HG03064 (cell line): ENCODE results near the gene AHNAK2.

Experiments used
- ATAC-seq: cut with Tn5 transposase; IDR thresholded peaks from one replicate; pipeline ENCODE4 v1.9.1; 2021; ENCODE audit warnings: low read depth; ENCODE audit not compliant: unreplicated experiment

AHNAK2 gene

DNA sequence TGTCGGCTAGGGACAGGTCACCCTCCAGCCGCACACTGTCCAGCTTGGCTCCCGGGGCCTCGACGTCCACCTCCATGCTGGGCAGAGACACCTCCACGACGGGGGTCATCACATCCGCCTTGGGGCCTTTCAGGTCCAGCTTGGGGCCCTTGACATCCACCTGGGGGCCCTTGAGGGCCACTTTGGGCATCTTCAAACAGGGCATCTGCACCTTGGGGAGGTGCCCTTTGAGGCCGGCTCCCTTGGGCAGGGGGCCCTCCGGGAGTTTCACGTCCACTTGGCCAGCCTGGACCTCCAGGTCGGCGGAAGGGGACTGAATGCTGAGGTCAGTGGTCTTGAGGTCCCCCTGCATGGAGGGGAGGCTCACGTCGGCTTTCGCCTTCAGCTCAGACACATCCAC lies 35.6 kb downstream of the AHNAK2 start:
- no peak for ATAC-seq

GRCh38 chr14:104941508-104942365 lies 36.4 kb downstream of the AHNAK2 start:
- ATAC-seq, result no peak

DNA sequence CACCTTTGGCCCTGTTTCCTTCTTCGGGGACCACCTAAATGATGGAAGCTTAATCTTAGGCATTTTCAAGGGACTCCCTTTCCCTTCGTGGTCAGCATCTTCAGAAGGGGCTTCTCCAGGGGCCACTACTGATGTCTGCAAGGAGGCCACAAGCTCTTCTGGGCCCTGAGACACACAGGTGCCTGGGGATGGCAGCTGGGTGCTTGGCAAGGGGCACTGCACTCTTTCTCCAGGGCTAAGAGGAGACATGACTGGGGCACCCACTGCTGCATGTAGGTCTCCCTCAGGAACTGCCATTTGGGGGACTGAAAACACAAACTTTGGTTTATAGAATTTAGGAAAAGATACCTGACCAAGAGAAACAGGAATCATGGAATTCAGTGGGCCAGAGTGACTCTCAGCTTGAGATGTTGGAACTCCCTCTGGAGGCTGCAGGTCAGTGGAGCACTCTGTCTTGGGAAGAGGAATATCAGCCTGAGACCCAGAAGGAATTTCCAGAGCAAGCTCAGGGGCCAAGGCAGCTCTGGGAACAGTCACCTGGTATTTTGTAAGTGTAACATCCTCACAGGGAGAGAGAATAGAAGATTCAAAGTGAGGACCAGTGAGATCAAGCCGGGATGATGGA lies 37.5 kb downstream of the AHNAK2 start:
- ATAC-seq, result no peak

- ATAC-seq, result no peak
Measured at GRCh38 chr14:104939666-104940410, 38.3 kb downstream of the AHNAK2 start.

- no peak for ATAC-seq
Measured at GRCh38 chr14:104938960-104939359, 39.2 kb downstream of the AHNAK2 start.

- ATAC-seq, result no peak
Measured at GRCh38 chr14:104938436-104938835, 39.7 kb downstream of the AHNAK2 start.

- ATAC-seq, result no peak
Measured at GRCh38 chr14:104937694-104938365, 40.3 kb downstream of the AHNAK2 start.

- ATAC-seq, result no peak
Measured at GRCh38 chr14:104937161-104937560, 41.0 kb downstream of the AHNAK2 start.

DNA sequence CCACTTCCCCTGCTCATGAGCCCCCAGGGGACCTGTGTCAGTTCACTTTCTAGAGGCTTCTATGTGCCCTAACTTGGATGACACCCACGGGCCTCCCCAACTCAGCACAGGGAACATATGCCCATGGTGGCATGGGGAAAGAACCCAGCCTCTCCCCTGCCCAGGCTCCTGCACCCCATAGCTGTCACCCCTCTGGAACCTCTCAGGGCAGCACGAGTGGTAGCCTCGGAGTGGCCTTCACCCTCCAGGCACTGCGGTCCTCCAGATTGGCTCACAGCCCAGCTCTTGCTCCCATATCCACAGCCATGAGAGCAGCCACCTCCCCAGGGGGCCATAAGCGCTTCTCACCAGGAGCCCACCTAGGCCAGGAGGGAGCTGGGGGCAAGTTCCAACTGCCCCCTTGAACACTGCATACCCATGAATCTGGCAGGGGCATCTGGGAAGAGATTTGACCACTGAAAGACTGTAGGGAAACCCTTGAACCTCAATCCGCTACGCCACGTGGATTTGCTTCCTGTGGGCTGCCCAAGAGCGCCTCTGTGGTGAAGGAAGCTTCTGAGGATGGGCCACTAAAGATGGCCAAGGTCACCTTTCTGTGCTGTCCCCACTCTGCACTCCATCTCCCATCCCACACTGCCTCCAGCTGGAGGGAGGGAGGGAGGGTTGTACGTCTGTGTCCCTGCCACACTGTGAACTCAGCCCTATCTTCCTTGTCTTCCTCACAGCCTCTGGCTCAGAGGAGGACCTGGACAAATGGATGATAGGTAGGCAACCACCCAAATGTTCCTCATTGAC lies 41.6 kb downstream of the AHNAK2 start:
- no peak for ATAC-seq

- no peak for ATAC-seq
Measured at GRCh38 chr14:104935955-104936354, 42.2 kb downstream of the AHNAK2 start.

DNA sequence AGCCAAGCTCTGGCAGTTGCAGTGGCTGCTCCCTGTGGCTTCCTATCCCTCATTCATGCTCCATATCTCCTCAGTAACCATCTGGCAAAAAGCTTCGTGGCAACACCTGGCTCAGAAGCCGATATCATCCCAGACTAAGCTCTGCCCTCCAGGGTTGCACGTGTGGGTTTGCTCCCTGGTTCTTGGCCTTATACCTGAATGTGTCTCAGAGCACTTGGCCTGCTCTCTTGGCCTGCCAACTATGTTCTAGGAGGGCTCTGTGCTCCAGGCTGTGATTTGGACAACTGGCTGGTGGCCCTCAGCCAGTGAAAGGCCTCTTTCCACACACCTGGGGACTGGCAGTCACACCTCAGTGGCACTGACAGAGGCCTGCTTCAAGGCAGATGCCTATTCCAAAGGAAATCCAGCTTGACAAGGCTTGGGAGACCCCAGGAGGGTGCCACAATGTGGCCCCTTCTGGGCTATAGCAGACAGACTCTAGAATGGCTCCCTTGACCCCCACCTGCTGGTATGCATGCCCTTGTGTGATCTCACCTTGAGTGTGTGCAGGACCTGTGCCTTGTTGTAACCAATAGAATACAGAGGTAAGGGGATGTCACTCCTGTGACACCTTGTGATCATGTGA lies 43.0 kb downstream of the AHNAK2 start:
- ATAC-seq, result no peak

DNA sequence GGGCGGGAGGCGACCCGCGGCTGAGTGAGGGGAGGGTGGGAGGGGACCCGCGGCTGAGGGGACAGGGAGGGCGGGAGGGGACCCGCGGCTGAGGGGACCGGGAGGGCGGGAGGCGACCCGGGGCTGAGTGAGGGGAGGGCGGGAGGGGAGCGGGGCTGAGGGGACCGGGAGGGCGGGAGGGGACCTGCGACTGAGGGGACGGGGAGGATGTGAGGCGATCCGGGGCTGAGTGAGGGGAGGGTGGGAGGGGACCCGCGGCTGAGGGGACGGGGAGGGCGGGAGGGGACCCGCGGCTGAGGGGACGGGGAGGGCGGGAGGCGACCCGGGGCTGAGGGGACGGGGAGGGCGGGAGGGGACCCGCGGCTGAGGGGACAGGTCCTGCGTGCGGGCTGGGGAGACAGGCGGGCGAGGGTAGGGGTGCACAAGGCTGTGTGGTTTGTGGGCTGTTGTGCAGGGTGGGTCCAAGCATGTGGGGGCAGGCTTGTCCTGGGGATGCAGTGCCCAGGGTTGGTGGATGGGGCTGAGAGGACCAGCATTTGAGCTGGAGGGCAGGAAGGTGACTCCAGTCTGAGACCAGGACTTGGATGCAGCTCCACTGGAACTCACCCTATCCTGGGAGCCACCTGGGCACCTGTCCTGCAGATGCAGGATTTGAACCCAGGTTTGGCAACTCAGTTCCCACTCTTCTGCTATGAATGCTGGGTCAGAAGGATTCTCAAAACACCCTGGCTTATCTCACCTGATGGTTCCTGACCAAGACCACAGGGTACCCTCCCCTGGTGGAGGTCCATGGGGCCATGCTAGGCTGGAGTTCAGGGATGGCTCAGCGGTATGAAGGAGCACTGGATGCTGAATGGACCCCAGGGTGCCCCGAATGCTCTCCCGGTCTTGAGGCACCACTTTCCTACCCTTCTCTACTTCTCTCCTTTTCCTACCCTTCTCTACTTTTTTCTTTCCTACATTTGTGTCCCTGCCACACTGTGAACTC lies 44.1 kb downstream of the AHNAK2 start:
- no peak for ATAC-seq

DNA sequence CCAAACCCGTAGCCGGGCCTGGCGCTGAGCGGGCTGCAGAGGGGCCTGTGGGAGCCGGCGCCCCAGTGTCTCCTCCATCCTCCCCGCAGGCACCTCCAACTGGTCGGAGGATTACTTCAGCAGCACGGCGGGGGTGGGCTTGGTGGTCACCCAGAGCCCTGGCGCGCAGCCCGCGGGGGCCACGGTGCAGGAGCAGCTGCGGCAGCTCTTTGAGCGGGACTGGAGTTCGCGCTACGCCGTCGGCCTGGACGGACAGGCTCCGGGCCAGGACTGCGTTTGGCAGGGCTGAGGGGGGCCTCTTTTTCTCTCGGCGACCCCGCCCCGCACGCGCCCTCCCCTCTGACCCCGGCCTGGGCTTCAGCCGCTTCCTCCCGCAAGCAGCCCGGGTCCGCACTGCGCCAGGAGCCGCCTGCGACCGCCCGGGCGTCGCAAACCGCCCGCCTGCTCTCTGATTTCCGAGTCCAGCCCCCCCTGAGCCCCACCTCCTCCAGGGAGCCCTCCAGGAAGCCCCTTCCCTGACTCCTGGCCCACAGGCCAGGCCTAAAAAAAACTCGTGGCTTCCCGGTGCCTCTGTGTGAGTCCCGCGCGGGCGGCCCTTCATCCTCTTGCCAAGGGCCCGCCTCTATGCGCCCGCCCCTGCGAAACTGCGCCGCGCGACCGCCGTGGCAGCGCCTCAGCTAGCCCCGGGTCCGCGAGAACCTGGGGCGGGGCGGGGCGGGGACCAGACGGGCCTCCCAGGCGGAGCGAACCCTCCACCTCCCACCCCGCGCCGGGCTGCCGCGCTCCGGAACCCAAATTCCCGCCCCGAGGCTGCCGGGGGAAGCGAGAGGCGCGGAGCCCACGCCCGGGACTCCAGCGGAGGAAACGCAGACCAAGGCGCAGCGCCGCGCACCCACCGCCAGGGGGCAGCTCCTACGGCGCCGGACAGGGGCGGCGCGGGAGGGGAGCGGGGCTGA lies 45.2 kb downstream of the AHNAK2 start:
- ATAC-seq, result no peak

GRCh38 chr14:104931771-104932675 lies 46.2 kb downstream of the AHNAK2 start:
- no peak for ATAC-seq

- ATAC-seq, result no peak
Measured at GRCh38 chr14:104931304-104931770, 46.8 kb downstream of the AHNAK2 start.
